ENCODE data around the gene CD200R1. TPM values are rescaled to one million over a fixed set of nuclear protein-coding genes. Genes with fewer than 3 reads are reported as not detected.

The CD200R1 gene
- total and polyA plus RNA-seq, 2 of the 13 experiments (the other 11 are each of a cell fraction or from before 2014, with no cell fraction given) = 0.04 TPM; not detected in 1

DNA sequence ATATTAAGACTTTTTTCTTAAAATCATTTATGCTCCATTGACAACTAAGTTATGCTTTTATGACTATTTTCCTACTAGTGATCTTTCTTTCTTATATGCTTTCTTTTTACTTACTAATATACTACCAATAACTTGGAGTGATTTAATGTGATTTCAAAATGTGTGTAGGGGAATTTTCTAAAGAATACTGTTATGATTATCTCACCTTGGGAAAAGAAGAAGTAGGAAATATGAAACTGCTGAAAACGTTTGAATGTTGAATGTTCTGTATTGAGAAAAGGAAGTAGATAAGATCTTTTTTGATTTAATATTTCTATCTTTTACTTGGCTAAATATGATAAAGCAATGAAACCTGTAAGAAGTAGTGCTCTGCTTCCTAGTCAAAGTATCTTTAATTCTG lies 7.8 kb upstream of the CD200R1 start:
- Histone ChIP-seq H3K4me3 (replicated peaks in 1 of 3; ENCODE audit: insufficient read depth in 1 of 3, low read depth in 2 of 3, low read length in 3 of 3) (no peak overlapping the region), H3K9me3 (ENCODE audit: low read length) (no peaks in the 10 kb centered on the region), H3K27me3 (ENCODE audit: control insufficient read depth in 1 of 2, insufficient read depth in 2 of 2, low read length in 2 of 2) (no peaks in the 10 kb centered on the region; a peak in 1 of 5 replicates), H2AFZ (ENCODE audit: low read length) (no peak overlapping the region), H3K4me2 (ENCODE audit: low read depth, low read length) (no peak overlapping the region), H3K79me2 (ENCODE audit: insufficient read depth, low read length) (no peaks in the 10 kb centered on the region), H3K27ac (ENCODE audit: extremely low read length, insufficient read depth, low read length) (no peak overlapping the region), H3K9ac (ENCODE audit: insufficient read depth, low read depth, low read length) (no peak overlapping the region), H4K20me1 (ENCODE audit: insufficient read depth, low read length) (no peaks in the 10 kb centered on the region), H3K36me3 (replicated peaks in 1 of 2; ENCODE audit: control insufficient read depth in 1 of 2, insufficient read depth in 2 of 2, low read length in 2 of 2) (no peaks in the 10 kb centered on the region), H3K4me1 (ENCODE audit: insufficient read depth, low read length) (peaks cover 11% of the 10 kb centered on the region; the same call in 1 of the 2 replicates)
- in situ Hi-C loops (cut with HindIII; ENCODE audit: extremely low pct_ligation_motif_present, low pct_unique_long_range_greater_than_20kb) = no loop called here
- ChIA-PET CTCF (ENCODE audit: low intra/inter-chr PET ratio, low total read pairs) (no interaction called here), POLR2A (no interaction called here)
- no TSS peak for BruUV-seq (replicated peaks)
- no peak for FAIRE-seq
- intact Hi-C loops (cut with micrococcal nuclease; ENCODE audit: unreplicated experiment) = no loop called here
- 0% methylated on average over 1 of the region's 1 CpG for WGBS (ENCODE audit: low lambda C conversion rate)
- TF ChIP-seq PAX8 (CRISPR knock-in tag; IDR thresholded peaks at IDR 0.05; ENCODE audit: borderline replicate concordance) (no peak), POLR2AphosphoS2 (IDR thresholded peaks at IDR 0.05; ENCODE audit: low read depth, low read length) (no peak), RFXAP (CRISPR knock-in tag; IDR thresholded peaks at IDR 0.05; ENCODE audit: borderline replicate concordance) (no peak), ZNF792 (CRISPR knock-in tag; IDR thresholded peaks at IDR 0.05) (no peak), ZNF687 (CRISPR knock-in tag; IDR thresholded peaks at IDR 0.05) (no peak), TCF12 (IDR thresholded peaks at IDR 0.05) (no peak), TCF12 (CRISPR knock-in tag; IDR thresholded peaks at IDR 0.05) (no peak), ZNF644 (CRISPR knock-in tag; IDR thresholded peaks at IDR 0.05; ENCODE audit: low read depth) (no peak), ZNF549 (CRISPR knock-in tag; IDR thresholded peaks at IDR 0.05) (no peak), PLSCR1 (CRISPR knock-in tag; IDR thresholded peaks at IDR 0.05; ENCODE audit: borderline replicate concordance) (no peak), ZNF251 (CRISPR knock-in tag; IDR thresholded peaks at IDR 0.05) (no peak), SRSF4 (IDR thresholded peaks at IDR 0.05; ENCODE audit: low read depth, low read length, poor library complexity, severe bottlenecking) (no peak), SOX13 (IDR thresholded peaks at IDR 0.05) (no peak), SOX13 (CRISPR knock-in tag; conservative IDR thresholded peaks at IDR 0.05 in 1 of 2, IDR thresholded peaks at IDR 0.05 in 1 of 2) (no peak)
- no peak for DNase-seq (ENCODE audit: low spot score)
- ATAC-seq = no peak

Data from HepG2 (cell line).